ENCODE results near the gene SUGT1. TPM values are rescaled to one million over a fixed set of nuclear protein-coding genes. Genes with fewer than 3 reads are reported as not detected.
A peak's percentile ranks its signal among the peaks of the same experiment; 100 is the strongest.

The SUGT1 gene
- total and polyA plus RNA-seq, 10 of the 15 experiments (the other 5 are each of a cell fraction or from before 2014, with no cell fraction given): 46.7 to 122 (median 77.3) TPM

GRCh38 chr13:52617070-52618060 lies 35.3 kb upstream of the SUGT1 start (continued):
- TF ChIP-seq NKRF (conservative IDR thresholded peaks at IDR 0.05): 0 out of 2 replicates have a peak, but pooled peaks have one; percentile 28
- TF ChIP-seq YY1 (IDR thresholded peaks at IDR 0.05; ENCODE audit: low read depth, low read length): peak; percentile 89
- TF ChIP-seq ESRRA (IDR thresholded peaks at IDR 0.05; ENCODE audit: low read length): peak; percentile 79; the same call in 1 of the 2 replicates
- TF ChIP-seq REST (IDR thresholded peaks at IDR 0.05; ENCODE audit: low read depth, low read length): peak; percentile 31; the same call in 1 of the 2 replicates
- no peak for TF ChIP-seq STAT3 (IDR thresholded peaks at IDR 0.05; ENCODE audit: low read depth, low read length)
- TF ChIP-seq IRF3 (IDR thresholded peaks at IDR 0.05): peak; percentile 26; the same call in 1 of the 2 replicates
- no peak for TF ChIP-seq NFYB (IDR thresholded peaks at IDR 0.05; ENCODE audit: insufficient read depth, low read depth, low read length)
- TF ChIP-seq NFXL1 (IDR thresholded peaks at IDR 0.05; ENCODE audit: borderline replicate concordance): no peak
- TF ChIP-seq ZBTB4 (CRISPR knock-in tag; IDR thresholded peaks at IDR 0.05): no peak
- peak; percentile 98 for TF ChIP-seq CBX5 (IDR thresholded peaks at IDR 0.05; ENCODE audit: low read depth)
- peak; percentile 31 for TF ChIP-seq MEF2B (IDR thresholded peaks at IDR 0.05; ENCODE audit: partially characterized antibody, poor library complexity, severe bottlenecking)
- no peak for TF ChIP-seq CBX3 (IDR thresholded peaks at IDR 0.05; ENCODE audit: borderline replicate concordance, low read depth)
- TF ChIP-seq TAF1 (IDR thresholded peaks at IDR 0.05; ENCODE audit: borderline replicate concordance, low read depth, low read length): peak; percentile 77; the same call in 1 of the 2 replicates
- TF ChIP-seq SMC3 (IDR thresholded peaks at IDR 0.05; ENCODE audit: borderline replicate concordance, low read length): no peak
- no peak for TF ChIP-seq TCF12 (IDR thresholded peaks at IDR 0.05; ENCODE audit: low read depth, low read length)
- TF ChIP-seq RFX5 (IDR thresholded peaks at IDR 0.05; ENCODE audit: low read depth, low read length): peak; percentile 59; the same call in 1 of the 2 replicates
- peak; percentile 20; the same call in 1 of the 2 replicates for TF ChIP-seq JUNB (IDR thresholded peaks at IDR 0.05)
- TF ChIP-seq ZNF217 (IDR thresholded peaks at IDR 0.05): no peak
- TF ChIP-seq EGR1 (IDR thresholded peaks at IDR 0.05; ENCODE audit: borderline replicate concordance in 1 of 2, low read depth in 2 of 2, low read length in 2 of 2): peak in 1 of 2 experiments; percentile 89; a peak in 1 of 3 replicates

All from GM12878 (cell line).